ENCODE measurements around the gene DNAJC9.

DNA sequence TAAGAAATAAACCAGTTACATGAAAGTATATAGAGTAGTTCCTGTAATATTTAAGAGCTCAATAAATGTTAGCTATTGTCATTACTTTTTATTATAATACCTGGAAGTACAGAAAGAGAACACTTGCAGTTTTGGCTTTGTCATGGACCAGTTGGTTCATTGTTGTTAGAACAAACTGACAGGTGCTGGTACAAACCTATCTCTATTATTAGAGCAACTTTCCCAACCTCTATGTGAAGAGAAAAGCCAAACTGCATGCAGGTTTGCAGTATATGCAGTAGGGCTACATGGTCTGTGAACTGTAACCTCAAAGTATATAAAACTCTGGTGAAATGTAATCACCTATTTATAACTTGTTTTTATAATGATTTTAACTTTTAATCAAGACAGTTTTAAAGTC, 20.4 kb downstream of the DNAJC9 start:
- TF ChIP-seq, protein P1, sequence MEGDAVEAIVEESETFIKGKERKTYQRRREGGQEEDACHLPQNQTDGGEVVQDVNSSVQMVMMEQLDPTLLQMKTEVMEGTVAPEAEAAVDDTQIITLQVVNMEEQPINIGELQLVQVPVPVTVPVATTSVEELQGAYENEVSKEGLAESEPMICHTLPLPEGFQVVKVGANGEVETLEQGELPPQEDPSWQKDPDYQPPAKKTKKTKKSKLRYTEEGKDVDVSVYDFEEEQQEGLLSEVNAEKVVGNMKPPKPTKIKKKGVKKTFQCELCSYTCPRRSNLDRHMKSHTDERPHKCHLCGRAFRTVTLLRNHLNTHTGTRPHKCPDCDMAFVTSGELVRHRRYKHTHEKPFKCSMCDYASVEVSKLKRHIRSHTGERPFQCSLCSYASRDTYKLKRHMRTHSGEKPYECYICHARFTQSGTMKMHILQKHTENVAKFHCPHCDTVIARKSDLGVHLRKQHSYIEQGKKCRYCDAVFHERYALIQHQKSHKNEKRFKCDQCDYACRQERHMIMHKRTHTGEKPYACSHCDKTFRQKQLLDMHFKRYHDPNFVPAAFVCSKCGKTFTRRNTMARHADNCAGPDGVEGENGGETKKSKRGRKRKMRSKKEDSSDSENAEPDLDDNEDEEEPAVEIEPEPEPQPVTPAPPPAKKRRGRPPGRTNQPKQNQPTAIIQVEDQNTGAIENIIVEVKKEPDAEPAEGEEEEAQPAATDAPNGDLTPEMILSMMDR (conservative IDR thresholded peaks at IDR 0.05; ENCODE audit: low read length), result no peak
- TF ChIP-seq EZH2phosphoT487 (IDR thresholded peaks at IDR 0.05; ENCODE audit: borderline replicate concordance), result no peak
